HG02678 (cell line): ENCODE measurements around the gene FAM171A2.

Experiments used
- ATAC-seq: cut with Tn5 transposase; IDR thresholded peaks from one replicate; pipeline ENCODE4 v1.9.1; 2021; ENCODE audit warnings: mild to moderate bottlenecking, moderate library complexity; ENCODE audit not compliant: unreplicated experiment

FAM171A2 gene

DNA sequence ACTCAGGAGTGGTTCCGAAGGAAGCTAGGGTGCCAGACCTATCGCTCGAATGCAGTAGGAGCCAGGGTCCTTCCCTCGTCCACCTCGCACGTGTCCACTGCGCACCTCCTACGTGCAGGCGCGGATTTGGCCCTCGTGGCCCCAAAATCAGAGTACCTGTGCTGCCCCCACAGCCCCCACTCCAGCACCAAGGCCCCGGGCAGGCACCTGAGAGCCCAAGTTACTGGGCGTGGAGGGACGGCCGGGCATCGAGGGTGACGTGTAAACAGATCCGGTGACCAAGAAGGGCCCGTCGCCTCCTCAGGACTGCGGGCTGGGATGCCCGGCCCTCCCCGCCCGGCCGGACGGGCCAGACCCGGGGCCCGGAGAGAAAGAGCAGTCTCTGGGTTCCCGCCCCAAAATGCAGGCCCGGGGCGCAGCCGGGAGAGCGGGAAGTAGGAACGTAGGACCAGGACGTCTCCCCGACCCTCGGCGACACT is 39.5 kb downstream of the FAM171A2 start:
- no peak for ATAC-seq

DNA sequence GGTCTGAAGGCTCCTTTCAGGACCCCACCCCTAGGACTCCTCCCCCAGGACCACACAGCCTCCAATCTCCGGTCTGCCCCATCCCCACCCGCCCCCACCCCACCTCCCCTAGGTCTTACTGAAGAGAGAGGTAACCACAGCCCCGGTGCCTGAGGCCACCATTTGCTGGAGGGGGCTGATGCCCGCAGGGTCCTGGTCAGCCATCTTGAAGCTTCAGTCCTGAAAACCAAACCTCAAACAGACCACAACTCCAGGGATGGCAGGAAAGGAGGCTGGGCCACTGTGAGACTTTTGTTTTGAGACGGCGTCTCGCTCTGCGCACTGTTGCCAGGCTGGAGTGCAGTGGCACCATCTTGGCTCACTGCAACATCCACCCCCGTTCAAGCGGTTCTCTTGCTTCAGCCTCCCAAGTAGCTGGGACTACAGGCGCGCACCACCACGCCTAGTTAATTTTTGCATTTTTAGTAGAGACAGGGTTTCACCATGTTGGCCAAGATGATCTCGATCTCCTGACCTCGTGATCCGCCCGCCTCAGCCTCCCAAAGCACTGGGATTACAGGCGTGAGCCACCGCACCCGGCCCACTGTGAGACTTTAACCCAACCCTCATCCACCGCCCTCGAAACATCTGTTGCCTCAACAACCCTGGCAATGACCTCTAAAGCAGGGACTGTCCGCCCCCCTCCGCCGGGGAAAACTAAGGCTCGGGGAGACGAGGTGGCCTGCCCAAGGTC is 40.1 kb downstream of the FAM171A2 start:
- ATAC-seq = no peak

DNA sequence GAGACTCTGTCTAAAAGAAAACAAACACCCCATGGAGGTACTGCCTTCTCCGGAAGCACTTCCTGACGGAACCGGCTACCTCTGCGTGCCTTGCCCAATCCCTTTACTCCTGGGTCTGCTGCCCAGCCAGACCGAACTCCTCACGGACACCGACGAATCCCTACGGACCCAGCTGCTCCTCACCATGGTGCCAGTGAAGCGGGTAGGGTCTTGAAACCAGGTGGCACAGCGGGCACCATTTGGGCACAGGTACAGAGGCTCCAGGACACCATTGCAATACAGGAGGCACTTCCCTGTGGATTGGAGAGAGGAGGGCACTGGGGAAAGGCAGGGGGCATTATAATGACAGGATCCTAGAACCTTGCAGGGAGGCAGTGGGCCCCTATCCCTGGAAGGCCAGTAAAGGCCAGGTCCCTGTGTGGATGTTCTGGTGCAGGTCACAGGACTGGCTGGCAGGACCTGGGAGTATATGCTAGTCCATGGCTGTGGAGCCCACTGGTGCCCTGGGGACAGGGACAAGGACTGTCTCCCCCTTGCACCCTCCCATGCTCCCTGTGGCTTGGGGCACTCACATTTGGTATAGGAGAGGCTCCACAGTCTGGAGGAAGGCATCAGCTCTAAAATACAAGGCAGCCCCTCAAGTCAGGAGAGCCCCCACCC is 41.3 kb downstream of the FAM171A2 start:
- no peak for ATAC-seq

DNA sequence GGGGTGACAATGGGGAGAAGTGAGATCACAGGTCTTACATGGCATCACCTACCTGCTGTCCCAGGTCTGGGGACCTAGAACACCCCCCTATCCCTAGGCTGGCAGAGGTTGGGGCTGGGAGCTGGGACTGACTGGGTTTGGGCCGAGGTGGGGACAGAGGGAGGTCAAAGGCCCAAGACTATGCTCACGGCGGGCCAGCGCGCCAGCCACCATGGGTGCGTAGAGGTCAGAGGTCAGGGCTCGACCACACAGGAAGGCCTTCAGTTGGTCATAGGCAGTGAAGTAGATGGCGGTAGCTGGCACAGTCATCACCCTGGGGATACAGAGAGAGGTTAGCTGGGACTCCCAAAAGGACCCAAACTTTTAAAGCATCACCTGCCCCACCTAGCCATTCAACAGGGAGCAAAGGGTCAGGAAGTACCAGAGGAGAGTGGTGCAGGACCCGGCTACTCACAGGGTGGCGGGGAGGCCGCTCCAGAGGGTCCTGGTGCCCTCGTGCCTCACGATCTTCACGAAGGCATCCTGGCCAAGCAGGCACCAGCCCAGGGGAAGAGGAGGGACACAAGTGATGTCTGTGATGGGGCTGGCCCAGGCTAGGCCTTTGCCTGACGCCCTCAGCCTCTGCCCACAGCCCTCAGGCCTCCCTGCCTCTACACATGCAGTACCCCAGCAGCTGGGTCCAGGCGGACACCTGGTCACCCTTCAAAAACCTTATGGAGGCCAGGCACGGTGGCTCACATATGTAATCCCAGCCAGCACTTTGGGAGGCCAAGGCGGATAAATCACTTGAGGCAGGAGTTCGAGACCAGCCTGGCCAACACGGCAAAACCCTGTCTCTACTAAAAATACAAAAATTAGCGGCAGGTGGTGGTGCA is 42.2 kb downstream of the FAM171A2 start:
- no peak for ATAC-seq

DNA sequence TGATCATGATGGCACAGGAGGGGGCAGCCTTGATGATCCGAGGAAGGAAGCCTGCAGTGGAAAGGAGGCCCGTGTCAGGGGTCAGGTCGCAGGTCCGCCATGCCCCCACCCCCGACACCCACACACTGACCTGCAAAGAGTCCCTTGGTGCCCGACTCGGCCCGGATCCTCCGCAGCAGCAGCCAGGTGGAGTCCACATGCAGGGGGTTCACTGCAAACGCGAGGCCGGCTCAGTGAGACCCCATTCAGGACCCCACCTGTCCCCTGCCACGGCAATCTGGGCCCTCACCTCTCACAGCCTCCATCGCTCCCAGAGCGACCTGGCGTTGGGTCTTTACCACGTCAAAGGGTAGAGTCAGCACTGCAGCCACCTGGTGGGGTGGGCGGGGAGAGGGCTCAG is 43.6 kb downstream of the FAM171A2 start:
- no peak for ATAC-seq

DNA sequence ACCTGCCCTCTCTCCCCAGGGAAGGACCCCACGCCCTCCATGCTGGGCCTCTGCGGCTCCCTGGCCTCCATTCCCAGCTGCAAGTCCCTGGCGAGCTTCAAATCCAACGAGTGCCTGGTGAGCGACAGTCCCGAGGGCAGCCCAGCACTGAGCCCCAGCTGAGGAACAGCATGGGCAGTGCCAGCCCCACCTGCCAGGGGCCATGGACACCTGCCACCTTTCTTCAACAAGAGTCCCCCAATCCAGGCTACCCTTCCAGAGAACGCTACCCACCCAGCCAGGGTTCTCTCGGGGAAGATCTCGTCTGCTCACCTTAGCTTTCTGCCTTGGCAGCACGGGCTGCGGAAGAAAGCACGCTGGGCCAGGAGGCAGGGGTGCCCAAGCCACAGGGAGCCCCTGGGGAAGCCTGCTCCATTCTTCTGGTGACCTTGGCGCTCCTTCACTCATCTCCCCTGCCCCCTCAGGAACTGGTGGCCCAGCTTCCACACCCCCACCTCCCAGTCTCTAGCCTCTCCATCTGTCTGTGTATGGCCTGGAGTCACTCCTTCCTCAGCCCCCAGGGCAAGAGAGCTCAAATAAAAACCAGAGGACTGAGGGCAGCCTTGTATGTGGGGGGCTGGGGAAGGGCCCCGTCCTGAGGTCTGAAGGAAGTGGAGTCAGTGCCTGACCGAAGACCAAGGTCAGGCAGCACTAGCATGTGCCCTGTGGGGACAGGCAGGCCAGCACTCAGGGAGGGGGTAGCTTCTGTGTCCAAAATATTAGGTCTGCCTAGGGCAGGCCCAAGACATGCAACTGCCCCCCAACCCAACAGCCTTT is 45.4 kb downstream of the FAM171A2 start:
- ATAC-seq = no peak

DNA sequence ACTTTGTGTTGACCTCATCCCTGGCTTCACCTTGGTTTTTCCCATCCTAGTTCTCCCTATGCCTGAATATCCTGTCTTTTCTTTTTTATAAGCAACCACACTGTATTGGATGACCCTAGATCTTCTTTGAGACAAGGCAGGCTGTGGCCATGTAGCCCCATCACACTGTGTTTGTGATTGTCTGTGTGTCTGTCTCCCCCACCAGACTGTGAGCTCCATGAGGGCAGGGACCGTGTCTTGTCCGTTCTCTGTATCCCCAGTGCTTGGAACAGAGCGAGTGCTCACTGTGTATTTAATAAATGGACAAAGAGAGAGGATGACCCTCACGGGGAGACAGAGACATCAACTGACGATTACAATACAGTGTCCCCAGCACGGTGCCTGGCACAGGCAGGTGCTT is 46.1 kb downstream of the FAM171A2 start:
- no peak for ATAC-seq

DNA sequence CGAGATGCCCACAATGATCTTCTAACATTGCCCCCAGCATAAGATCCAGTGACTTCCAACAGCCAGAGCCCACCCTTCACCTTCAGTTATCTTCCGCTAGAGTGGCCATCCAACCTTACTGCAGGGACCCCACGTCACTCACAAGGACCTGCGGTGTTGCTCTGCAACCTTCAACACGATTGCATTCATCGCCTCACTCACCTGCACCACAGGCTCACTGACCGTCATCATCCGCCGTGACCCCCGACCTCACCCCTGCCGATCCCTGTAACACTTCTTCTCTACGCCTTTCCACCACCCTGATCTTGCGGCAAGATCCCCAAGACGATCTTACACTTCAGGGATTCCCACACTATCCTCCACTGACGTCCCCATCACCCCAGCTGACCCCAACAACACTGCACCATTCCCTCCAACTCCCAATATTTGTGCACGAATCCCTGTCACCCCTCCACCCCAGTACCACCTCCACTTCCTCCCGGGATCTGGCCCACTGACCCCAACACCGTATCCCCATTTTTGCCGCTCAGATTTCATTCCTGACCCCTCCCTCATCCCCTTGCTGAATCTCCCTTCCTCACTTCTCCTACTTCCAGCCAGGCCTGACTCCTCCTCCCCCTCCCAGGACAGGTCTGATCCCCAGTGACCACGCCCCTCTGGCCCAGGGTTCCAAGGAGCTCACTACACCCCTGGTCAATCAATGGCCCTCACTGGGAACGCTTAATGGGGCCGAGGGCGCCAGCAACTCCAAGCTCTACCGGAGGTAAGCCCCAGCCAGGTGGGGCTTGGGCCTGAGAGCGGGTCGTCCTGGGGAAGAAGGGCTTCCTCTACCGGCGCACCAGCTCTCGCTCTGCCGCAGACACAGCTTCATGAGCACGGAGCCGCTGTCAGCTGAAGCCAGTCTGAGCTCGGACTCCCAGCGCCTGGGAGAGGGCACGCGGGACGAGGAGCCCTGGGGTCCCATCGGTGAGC is 47.6 kb downstream of the FAM171A2 start:
- no peak for ATAC-seq

DNA sequence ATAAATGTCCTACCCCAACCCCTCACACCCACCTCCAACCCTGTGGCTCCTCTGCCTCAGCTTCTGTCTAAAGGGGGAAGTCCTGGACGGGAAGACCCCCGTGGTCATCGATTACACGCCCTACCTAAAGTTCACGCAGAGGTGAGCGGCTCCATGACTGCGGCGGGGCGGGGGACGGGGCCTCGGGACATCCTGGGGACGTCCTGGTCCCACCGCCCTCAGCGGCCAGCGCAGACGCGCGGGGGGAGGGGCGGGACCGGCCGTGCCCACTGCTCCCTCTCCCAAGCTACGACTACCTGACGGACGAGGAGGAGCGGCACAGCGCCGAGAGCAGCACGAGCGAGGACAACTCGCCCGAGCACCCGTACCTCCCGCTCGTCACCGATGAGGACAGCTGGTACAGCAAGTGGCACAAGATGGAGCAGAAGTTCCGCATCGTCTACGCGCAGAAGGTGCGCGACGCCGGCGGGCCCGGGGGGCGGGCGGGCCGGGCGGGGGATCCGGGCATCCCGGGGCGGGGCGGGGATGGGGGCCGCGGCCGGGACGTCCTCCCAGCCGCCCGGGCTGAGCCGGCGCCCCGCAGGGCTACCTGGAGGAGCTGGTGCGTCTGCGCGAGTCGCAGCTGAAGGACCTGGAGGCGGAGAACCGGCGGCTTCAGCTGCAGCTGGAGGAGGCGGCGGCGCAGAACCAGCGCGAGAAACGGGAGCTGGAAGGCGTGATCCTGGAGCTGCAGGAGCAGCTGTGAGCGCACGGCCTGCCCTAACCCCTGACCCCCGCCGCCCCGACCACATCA is 48.6 kb downstream of the FAM171A2 start:
- ATAC-seq = no peak

DNA sequence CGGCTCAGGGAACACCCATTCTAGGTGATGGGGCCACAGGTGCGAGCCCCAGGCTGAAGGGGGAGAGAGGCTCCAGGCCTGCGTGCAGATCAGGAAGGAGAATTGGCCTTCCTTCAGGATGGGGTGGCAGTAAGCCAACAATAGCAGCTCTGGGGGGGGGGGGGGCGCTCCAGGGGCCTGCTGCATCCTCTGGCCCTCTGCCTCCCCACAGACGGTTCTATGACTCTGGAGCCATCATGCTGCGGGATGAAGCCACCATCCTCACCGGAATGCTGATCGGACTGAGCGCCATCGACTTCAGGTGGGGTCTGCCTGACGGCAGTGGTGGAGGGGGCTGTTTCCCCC is 49.2 kb downstream of the FAM171A2 start:
- ATAC-seq = no peak

DNA sequence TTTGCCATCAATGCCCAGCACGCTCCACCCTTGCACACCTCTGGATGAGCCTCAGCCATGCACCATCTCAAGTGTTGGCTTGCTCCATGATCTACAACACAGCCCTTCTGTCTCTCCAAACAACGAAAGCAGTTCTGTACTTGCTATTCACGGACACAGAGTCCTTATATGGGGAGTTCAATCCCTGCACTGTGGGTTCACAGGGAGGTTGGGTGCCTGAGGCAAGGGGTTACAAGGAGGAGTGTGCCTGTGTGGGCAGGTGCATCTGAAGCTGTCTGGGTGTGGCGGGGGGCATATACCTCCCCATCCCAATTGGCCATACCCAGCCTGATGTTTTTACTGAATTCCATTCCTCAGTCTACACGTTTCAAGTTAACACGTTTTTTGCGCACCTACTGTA is 49.6 kb downstream of the FAM171A2 start:
- ATAC-seq = no peak

DNA sequence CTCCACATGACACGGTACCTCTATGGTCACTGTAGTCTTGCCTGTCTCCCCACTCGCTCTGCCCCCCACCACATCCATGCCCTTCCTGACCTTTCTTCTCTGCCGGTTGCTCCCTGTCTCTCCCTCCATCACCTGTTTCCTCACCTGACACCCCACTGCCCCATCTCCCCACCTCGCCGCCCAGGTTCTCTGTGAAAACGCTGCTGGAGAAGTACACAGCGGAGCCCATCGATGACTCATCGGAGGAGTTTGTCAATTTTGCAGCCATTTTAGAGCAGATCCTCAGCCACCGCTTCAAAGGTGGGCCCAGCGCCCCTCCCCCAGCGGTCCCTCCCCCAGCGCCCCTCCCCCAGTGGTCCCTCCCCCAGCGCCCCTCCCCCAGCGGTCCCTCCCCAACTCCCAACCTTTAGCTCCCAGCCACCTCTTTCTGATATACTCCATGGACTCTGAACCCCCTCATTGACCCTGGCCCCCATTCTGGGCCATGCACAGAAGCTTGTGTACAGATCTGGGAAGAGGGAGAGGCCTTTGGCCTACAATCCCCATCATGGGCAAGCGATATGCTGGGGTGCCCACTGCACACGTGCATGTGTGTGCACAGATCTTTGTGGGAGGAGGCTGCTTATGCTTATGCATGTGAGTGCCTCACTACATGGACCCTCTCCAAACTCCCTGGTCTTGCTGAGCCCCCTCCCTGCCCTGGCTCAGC is 51.1 kb downstream of the FAM171A2 start:
- ATAC-seq = no peak

DNA sequence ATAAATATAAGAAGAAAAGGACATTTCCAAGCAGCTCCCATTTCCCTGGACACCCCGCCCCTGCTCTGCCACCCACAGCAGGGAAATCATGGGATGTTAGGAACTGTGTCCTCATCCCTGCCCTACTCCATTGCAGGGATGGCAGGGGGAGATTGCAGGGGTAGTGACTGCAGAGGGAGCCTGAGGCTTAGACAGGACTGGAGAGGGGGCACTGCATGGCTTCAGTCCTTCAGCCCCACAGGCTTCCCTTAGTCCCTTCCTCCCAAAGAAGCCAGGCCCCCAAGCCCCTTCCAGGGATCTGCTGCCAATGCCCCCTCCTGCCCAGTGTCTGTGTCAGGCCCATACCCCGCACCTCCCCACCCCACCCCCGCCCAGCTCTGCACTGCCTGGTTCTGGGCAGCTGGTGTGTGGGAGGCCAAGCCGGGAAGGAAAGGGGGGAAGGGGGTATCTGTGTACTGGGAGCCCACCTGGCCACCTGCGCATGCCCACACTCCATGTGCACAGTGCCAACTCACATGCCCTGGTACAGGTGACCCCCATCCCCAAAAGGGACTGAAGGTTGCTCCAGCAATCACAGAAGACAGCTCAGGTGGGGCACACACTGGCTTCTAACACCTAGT is 52.0 kb downstream of the FAM171A2 start:
- ATAC-seq = no peak

DNA sequence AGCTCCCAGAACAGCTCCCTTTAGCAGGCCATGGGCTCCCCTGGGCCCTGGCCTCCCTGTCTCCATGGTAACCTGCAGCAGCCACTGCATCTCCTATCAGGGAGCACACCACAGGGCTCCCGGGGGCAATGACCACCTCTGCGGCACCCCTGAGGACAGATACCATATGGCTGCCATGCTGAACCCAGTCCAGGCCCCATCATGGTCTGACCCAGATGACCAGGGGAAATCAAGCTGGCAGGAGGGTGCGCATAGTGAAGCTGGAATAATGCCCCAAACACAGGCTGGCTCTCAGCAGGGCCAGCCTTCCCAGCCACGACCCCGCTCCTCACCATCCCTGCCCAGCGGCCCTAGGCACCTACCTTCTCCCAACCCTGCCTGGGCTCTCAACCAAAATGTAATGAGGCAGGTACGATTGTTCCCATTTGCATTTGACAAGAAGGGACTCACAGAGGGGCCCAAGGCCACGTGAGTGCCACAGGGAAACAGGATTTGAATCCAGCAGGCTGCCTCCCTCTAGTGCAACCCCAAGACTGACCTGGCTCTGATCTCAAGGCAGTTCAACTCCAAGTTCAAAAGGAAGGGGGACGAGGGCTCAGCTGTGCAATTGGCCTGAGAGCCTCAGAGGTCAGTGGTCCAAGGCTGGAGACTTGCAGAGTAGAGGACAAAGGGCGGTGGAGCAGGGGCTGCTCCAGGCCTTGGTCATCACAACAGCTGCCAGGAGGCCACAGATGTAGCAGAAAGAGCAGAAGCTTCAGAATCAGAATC is 52.9 kb downstream of the FAM171A2 start:
- no peak for ATAC-seq

DNA sequence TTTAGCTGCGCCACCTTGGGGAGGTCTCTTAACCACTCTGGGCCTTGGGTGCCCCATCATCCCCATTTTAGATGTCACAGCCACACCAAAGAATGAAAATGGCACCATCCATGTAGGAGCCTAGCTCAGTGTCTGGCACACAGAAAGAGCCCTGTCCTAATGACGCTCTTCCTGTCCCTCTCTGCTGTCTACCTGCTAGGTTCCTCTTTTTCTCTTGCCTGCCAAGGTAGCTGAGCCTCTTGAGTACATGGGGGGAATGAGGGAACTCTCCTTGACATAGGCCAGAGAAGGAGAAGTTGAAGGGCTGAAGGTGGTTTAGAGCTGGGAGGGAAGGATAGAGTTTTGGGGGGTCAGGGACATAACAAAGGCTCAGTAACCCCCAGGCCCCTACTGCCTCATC is 53.5 kb downstream of the FAM171A2 start:
- ATAC-seq = no peak

DNA sequence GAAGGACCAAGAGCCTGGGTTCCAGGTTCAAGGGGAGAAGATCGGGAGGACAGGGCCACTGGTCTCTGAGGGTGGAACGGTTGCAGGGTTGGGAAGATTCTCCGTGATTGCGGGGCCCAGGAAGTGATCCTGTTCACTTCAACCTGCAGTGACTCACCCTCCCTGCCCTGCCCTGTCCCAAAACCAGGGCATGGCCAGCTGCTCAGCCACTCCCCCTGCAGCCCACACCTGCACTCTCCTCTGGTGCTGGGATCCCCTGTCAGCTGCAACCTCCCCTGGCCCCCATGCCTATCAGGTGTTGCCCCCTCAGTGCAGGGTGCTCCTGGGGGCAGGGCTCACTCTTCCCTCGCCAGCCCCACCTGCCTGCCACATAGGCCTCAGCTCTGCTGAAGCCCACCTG is 54.2 kb downstream of the FAM171A2 start:
- ATAC-seq = no peak

DNA sequence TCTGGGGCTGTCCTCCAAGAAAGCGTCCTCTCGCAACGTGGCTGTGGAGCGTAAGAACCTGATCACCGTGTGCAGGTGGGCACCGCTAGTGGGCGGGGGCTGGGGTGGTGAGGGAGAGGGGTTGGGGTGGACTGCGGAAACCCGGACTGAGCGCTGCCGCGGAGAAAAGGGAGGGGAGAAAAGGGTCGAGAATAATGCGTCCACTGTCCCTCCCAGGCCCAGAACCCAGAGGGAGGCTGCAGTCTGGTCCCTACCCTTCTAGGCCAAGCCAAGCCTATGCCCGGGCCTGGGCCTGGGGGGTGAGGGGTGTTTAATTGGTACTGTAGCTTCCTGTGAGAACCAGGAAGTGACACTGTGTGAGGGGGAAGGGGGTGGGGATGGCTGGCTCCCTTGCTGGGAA is 54.8 kb downstream of the FAM171A2 start:
- ATAC-seq = no peak
